Activated CD4-positive, alpha-beta T cell treated with anti-CD3 and anti-CD28 coated beads, Interleukin-2, Interleukin-6, amounts not matched to agents 100 ng/mL and 50 ng/mL, durations not matched to agents 16 hours and 8 hours (primary cell): ENCODE results near the gene DAB2IP.

ENCODE experiments used
- DNase-seq: peaks from one replicate; pipeline ENCODE4 v3.0.0-alpha.2; 2020

DAB2IP gene

DNA sequence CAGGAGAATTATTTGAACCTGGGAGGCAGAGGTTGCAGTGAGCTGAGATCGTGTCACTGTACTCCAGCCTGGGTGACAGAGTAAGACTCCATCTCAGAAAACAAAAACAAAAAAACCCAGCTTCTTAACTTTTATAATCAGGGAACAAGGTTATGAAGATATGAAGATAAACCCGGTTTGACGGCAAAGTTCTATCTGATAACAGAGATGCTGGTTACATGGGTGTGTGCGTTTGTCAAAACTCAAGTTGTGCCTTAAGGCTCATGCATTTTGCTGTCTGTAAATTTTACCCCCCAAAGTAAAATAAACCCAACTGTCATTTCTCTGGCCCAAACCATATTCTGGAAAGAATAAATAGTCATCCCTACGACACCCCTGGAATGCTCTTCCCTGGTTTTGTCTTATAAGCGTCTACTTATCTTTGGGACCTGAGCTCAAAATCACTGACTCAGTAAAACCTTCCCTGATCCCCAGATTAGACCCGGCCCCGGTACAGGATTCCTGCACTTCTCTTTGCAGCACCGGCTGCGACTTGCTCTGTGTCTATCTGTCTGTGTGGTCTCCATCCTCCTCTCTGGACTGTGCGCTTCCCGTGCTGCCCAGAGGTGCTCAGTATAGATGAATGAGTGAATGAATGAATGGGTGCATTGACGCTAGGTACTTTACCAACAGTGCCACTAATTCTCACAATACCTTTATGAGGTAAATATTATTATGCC is 172.2 kb downstream of the DAB2IP start:
- DNase-seq: no peak

DNA sequence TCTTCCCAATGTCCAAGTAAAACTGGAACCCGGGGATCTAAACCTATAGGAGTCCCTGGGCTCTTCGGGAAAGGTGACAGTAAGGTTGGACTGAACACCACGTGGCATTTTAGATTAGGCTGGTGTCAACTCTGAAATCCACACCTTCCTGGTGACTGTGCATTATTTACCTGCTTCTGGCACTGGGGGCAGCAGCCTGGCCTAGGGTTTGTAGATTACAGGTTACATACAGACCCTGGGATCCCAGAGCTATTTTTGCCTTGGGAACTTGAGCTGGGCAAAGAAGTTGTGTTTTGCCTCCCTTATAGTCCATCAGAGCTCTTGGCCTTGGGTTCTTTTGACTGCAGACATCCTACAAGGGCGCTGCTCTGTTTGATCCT is 173.2 kb downstream of the DAB2IP start:
- no peak for DNase-seq

DNA sequence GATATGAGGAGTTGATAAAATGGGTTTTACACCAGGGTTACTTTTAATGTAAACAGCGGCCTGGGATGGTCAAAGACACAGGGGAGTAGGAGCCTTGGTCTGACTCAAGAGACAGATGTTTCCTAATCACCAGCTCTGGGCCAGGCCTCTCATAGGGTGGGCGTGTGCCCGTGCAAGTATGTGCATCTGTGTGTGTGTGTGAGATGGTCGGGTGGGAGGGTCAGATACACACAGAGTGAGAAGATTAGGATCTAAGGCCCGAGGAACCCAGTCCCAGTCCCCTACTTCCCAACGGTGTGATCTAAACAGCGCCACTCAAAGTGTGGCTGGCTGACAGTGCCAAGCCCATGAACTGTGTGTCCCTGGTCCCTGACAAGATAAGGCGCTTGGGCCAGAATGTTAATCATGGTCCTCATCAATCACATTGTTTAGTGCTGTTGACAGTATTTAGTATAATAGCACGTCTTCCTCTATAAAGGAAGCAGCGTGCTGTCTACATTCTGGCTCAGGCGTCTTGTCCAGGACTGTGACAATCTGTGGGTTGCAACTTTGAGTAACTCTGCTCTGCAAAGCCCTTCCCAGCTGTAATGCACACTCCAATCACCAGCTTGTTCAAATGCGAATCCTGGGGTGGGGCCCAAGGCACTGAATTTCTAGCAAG is 173.7 kb downstream of the DAB2IP start:
- no peak for DNase-seq

DNA sequence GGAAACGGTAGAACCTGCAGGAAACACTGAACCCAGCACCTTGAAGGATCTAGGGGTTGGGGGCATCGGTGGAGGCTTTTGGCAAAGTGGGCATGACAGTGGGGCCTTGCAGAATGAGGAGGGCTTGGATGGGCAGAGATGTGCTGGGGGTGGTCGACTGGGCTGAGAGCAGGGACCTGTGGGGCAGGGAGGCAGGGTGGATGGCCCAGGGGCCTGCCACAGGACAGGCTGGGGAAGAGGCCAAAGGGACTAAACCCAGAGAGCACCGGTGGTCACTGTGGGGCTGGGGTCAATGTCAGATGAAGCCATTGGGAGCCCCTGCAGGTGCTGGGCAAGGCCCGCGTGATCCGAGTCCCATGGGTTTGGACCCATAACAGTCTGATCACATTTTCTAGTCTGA is 175.3 kb downstream of the DAB2IP start:
- DNase-seq: no peak

DNA sequence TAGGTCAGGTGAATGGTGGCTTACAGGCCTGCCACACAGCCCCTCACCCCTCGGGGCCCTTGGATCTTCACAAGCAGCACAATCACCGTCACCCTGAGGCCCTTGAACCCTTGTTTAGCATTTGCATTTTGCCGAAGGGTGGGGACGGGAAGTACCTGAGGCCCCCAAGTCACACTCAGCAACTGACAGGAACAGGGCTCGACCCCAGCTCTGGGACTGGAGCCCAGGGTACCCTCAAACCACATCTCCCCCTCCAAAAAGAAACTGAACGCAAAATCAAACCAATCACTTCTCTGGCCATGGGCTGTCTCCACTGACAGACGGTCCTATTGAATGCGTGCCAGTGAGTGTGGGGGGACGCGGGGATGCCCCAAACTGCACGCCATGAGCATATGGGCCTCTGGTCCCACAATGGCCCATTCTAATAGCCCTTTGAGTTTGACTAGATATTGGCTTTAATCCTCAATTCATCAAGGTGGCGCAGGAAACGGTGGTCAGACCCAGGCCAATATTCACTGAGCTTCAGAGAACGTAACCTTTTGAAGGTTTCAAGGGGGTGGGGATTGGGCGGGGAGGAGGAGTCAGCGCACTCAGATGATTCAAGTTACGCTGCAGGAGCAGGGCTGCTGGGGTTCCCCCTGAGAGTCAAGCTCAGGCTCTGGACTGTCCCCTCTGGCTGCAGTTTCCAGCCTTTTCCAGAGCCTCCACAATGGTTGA is 176.0 kb downstream of the DAB2IP start:
- no peak for DNase-seq

DNA sequence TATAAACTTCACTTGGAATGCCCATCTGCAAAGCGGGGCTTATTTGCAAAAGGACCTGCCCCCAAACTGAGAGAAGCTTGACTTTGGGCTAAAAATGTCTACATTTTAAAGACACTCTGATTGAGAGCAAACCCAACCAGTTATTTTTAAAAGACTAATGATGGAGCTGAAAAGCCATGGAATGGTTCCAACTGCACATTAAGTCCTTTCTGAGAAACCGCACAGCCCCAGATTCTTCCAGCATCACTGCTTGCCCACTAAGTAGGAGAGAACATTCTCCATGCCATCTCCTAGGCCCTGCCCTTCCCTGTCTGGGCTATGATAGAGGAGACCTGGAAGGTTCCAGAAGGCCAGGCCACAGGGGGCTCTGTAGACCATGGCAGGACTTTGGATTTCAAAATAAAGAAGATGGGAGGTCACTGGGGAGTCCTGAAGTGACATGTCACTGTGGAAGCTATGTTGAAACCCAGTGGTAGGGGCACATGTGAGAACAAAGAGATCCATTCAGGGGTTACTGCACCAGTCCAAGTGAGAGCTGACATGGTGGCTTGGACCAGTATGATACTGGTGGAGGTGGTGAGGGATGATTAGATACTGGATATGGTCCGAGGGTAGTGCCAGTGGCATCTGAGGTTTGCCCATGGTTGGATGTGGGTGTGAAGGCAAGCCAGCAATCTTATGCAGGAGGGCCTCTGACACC is 179.2 kb downstream of the DAB2IP start:
- DNase-seq: no peak

DNA sequence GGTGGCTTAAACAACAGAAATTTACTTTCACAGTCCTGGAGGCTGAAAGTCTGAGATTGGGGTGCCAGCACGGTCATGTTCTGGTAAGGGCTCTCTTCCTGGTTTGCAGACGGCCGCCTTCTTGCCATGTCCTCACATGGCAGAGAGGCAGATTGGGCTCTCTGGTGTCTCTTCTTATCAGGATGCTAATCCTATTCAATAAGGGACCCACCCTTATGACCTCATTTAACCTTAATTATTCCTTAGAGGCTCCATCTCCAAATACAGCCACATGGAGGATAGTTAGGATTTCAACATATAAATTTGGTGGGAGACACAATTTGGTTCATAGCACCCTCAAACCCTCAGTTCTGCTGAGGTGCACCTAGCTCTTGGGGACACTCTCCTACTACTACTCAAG is 180.4 kb downstream of the DAB2IP start:
- no peak for DNase-seq

DNA sequence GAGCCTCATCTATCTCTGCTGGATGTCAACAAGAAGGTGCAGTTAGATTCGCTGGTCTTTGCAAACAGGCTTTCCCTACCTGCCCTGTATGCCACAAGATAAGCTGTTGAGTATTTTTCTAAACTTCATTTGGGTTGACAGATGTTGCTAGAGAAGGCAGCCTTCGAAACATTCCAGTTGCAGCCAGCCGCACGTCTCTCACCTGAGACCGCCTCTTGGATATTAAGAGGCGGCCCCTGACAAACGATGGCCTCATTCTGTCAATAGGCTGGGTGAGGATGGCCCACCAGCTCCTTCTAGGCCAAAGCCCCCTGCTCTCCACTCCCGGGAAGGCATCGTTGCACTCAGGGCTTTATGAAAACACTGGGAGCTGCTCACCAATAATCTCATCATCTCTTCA is 181.6 kb downstream of the DAB2IP start:
- DNase-seq: no peak
